Glomerular visceral epithelial cell (primary cell): ENCODE results near the gene CCDC57.
"Not testable (repeated sequence)": the region's sequence is repeated elsewhere in the genome, so short reads cannot be mapped to it uniquely, and the experiment has no call there.

ENCODE experiments used
- DNase-seq: peaks from one replicate; pipeline ENCODE4 v3.0.0-alpha.2; 2016; ENCODE audit errors: extremely low spot score

Gene CCDC57

DNA sequence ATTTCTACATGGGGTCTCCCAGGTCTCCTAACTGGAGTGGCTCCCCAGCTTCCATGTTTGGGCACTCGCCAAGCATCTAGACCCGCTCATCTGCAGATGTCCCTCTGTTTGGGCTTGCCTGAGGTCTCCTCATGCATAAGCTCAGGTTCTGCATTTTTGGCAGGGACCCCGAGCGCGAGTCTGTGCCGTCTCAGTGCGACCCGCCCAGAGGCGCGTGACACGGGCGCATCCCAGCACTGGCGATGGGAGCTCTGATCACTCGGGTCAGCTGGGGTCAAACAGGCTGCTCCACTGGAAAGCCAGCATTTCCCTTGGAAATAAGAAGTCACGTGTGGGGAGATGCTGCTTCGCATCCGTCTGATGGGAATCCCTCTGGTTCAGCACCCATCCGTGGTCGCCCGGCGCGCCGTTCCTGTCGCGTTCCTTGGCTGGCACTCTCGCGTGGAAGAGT lies 57.7 kb downstream of the CCDC57 start:
- DNase-seq: no peak

DNA sequence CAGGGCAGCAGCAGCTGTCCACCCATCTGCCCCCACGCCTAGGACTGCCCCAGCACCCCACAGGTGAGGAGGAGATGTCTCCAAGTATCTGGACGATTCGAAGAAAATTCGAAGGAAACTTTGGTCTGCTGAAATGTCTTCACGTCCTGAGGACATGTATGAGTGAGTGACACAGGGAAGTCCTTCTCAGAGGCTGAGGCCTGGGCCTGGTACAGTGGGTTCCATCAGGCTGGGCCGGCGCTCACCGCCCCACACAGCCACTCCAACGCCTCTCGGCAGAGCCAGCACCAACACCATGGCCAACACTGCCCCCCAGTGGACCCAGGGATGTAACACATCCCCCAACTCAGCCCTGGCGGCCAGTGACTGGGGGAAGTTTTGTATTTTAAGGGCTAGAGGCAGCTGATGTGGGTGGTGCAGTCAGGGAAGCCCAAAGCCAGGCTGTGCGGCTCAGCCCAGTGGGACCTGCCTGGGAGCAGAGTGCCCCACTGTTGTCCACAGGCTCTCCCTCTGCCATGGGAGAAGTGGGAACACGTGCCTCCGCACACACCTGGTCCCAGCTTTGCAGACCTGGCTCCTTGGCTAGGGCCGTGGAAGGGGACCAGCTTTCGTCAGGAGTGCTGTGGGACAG lies 58.8 kb downstream of the CCDC57 start:
- DNase-seq: peak; percentile 69

DNA sequence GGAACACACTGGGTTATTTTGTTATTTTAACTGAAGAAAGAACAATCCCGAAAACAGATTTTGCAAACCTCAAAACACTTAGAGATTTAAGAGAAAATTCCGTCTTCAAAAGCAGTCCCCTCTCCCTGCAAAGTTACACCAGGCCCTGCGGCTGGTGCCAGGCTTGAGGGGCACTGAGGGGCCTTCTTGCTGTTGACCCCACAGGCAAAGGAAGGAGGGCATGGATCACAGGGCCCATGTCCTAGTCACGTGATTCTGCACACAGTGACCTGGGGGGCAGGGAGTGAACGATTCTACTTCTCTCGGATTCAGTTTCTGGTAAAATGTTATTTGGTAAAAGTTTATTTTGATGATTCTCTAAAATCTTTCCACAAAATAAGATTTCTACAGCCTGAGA lies 59.3 kb downstream of the CCDC57 start:
- no peak for DNase-seq

DNA sequence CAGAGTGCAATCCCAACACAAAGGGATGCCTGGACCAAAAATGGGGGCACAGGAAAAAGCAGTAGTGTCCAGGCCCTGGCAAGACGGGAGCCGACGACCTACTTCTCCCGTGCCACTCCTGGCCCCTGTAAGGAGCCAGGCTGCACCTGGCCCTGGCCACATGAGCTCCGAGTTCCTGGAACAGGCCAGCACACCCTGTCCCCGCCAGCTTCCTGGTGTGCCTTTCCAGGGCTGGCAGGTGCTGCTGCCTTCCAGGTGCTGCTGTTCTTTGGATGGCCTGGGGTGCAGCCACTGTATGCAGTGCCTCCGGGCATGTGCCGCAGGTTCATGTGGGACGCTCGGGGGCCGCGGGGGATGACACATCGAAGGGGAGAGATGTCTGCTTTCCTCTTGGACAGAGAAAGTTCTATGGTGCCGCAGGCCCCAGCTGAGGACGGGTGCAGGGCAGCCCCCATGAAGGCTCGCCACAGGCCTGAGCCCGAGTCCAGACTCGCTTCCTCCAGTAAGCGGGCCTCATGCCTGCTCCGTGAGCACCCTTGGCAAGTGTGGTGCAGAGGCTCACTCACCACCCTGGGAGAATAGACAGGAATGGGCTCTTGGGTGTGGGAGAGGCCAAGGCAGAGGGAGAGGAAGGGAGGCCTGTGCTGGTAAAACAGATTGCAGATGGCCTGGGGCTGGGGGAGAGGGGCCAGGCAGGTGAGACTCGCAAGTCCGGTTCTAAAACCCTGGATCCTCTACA lies 59.9 kb downstream of the CCDC57 start:
- DNase-seq: no peak

DNA sequence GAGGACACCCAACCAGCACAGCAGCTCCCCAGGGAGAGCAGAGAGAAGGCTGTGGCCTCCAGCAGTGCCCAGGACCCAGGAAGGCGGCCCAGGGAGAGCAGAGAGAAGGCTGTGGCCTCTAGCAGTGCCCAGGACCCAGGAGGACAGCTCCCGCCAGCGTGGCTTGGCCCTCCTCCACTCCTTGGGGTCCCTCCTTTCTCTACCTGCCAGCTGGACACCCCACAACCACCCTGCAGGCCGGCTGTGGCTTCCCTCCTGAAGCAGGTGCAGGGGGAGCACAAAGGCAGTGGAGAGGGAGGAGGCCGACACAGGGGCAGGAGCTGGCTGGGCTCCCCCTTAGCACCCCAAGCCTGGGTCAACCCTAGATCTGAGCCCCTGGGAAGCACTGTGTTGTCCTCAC lies 60.5 kb downstream of the CCDC57 start:
- DNase-seq: no peak

DNA sequence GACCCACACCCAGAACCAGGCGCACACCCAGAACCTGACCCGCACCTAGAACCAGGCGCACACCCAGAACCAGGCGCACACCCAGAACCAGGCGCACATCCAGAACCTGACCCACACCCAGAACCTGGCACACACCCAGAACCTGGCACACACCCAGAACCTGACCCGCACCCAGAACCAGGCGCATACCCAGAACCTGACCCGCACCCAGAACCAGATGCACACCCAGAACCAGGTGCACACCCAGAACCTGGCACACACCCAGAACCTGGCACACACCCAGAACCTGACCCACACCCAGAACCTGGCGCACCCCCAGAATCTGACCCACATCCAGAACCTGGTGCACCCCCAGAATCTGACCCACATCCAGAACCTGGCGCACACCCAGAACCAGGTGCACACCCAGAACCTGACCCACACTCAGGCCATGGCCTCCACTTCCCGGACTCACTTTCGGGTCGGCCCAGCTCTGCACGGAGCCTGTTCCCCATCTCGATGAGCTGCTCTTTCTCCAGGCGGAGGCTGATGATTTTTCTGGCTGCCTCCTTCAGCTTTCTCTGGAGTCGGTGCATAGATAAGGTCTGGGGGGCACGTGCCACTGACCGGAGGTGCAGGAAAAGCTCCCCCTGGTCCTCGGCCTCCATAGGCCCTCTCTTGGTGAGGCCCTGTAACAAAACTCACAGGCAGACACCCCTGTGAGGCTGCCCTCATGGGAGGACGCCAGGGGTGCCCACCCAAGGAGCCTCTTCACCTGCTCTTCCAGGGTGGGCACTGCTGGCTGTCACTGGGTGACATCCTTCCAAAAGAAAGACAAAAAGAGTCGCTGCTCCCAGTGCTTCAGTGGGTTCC lies 61.3 kb downstream of the CCDC57 start:
- no peak for DNase-seq

DNA sequence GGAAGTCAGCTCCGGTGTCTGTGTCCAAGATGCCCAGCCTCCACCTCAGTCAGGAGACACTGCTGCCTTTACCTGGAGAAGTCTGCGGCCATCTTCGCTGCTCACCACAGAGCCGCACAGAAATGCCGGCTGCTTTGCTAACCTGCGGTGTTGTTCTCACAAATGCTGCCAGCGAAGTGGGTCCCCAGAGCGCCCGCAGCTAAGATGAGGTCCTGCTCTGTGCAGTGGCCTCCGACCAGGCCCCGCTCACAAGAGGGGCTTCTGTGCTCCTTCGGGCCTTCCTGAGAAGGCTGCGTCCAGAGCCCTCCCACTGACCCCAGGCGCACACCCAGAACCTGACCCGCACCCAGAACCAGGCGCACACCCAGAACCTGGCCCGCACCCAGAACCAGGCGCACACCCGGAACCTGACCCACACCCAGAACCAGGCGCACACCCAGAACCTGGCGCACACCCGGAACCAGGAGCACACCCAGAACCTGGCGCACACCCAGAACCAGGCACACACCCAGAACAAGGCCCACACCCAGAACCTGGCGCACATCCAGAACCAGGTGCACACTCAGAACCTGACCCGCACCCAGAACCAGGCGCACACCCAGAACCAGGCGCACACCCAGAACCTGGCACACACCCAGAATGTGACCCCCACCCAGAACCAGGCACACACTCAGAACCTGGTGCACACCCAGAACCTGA lies 63.1 kb downstream of the CCDC57 start:
- no peak for DNase-seq

DNA sequence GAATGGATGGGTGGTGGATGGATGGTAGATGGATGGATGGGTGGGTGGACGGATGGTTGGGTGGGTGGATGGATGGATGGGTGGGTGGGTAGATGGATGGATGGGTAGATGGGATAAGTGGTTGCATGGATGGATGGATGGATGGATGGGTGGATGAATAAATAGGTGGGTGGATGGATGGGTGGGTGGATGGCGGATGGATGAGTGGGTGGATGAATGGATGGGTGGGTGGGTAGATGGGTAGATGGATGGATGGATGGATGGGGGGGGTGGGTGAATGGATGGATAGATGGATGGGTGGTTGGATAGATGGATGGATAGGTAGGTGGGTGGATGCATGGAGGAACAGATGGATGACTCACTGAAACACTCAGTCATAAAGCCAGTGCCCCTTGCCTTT lies 63.6 kb downstream of the CCDC57 start:
- no peak for DNase-seq

DNA sequence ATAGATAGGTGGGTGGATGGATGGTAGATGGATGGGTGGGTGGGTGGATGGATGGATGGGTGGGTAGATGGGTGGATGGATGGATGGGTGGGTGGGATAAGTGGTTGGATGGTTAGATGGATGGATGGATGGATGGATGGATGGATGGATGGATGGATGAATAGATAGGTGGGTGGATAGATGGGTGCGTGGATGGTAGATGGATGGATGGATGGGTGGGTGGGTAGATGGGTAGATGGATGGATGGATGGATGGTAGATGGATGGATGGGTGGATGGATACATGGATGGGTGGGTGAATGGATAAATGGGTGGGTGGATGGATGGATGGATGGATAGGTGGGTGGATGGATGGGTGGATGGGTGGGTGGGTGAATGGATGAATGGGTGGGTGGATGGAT lies 64.6 kb downstream of the CCDC57 start:
- DNase-seq: no peak

DNA sequence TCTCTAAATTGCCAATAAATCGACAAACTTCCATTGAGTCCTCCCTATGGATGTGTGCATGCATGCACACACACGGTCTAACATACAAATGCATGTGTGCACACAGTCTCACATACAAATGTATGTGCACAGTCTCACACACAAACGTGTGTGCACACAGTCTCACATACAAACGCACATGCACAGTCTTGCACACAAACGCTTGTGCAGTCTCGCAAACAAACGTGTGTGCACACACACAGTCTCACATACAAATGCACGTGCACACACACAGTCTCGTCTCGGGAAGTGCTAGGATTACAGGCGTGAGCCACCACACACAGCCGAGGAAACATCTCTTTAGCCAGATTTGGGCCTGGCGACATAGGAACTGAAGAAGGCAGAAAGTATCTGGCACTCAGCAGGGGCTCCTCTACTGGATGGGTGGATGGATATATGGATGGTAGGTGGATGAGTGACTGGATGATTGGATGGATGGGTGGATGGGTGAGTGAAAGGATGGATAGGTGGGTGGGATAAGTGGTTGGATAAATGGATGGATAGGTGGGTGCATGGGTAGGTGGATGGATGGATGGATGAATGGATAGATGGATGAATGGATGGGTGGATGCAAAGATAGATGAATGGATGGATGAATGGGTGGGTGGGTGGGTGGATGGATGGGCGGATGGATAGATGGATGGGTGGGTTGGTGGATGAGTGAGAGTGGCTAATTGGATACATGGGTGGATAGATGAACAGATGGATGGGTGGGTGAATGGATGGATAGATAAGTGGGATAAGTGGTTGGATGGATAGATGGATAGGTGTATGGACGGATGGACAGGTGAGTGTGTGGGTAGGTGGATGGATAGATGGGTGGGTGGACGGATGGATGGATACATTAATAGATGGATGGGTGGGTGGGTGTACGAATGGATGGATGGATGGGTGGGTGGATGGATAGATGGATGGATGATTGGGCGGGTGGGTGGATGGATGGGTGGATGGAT lies 65.7 kb downstream of the CCDC57 start:
- no peak for DNase-seq

DNA sequence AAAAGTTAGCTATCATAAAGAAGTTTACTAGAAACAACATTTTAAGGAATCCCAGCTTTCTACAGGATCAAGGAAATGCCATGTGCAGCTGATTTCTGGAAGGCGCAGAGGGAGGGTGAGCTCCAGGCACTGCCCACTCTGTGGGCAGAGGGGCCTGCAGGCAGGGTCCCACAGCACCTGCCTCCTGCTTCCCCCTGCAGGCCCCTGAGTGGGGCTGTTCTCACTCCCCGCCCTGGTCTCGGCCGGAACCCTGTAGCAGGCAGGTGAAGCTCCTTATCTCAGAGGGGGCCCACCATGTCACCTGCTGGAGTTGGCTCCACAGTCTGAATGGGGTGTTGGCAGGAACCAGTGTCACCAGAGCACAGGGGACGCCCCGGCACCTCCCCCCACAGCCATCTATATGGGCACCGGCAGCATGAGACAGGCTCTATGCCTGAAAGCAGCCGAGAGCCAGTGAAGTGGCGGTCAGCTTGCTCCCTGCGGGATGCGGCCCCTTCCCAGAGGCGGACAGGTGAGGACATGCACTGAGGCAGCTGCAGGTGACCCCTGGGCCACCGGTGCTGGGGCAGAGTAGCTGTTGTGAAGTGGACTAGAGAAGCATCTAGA lies 67.0 kb downstream of the CCDC57 start:
- no peak for DNase-seq

DNA sequence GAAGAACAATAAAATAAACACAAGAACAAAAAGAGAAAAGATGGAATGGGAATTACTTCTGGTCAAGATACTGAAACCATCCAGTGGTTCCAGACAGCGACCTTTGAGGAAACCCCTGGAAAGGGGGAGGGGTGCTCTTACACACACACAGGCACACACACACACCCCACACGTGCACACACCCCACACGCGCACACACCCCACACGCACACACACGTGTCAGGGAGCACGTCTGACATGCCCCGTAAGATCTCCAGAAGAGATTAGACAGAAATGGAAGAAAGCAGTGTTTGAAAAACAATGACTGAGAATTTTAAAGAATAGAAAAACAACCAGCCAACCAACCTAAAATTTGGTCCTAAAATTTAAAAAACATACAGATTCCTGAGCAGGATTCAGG lies 69.3 kb downstream of the CCDC57 start:
- no peak for DNase-seq

DNA sequence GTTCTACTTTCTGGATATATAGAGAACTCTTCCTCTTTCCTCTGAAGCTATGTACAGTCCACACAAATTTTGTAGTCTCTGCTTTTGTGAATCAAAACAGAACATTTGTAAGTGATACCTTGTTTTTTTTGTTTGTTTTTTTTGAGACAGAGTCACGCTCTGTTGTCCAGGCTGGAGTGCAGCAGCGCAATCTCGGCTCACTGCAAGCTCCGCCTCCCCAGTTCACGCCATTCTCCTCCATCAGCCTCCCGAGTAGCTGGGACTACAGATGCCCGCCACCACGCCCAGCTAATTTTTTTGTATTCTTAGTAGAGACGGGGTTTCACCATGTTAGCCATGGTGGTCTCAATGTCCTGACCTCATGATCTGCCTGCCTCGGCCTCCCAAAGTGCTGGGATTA lies 72.7 kb downstream of the CCDC57 start:
- not testable (repeated sequence) for DNase-seq

DNA sequence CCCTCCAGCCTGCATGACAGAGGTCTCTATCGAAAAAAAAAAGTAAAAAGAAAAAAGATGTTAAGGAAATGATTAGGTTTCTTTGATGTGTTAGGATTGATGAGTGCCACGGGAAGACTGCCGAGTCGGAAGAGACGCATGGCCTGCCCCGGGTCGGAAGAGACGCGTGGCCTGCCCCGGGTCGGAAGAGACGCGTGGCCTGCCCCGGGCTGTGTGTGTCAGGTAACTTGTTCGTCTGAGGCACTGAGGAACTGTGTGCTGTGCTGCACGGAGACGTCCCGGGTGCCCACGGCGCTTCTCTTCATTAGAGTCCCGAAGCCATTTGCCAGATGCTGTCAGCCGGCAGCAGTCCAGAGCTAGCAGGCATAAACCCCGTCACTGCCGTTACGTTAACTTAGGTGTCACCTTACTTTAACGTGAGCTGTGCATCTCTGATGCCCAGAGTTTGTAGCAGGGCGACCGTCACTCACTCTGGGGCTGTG lies 74.1 kb downstream of the CCDC57 start:
- no peak for DNase-seq

DNA sequence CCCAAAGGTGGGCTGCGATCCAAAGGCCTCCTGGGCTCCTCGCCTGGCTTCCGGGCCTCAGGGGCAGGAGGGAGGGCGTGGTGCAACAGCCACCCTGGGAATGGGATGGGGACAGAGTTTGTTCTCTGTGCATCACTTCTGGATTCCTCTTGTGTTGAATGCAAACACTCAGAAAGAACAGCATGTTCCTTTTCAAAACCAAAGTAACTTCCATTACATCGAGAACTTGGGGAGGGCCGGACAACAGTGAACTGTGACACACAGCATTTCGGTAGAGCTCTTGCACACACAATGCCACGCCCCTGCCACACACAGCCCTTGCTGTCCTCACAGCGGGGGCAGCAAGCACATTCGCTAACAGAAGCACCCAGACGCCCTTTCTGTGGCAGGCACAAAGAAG lies 78.5 kb downstream of the CCDC57 start:
- DNase-seq: no peak

DNA sequence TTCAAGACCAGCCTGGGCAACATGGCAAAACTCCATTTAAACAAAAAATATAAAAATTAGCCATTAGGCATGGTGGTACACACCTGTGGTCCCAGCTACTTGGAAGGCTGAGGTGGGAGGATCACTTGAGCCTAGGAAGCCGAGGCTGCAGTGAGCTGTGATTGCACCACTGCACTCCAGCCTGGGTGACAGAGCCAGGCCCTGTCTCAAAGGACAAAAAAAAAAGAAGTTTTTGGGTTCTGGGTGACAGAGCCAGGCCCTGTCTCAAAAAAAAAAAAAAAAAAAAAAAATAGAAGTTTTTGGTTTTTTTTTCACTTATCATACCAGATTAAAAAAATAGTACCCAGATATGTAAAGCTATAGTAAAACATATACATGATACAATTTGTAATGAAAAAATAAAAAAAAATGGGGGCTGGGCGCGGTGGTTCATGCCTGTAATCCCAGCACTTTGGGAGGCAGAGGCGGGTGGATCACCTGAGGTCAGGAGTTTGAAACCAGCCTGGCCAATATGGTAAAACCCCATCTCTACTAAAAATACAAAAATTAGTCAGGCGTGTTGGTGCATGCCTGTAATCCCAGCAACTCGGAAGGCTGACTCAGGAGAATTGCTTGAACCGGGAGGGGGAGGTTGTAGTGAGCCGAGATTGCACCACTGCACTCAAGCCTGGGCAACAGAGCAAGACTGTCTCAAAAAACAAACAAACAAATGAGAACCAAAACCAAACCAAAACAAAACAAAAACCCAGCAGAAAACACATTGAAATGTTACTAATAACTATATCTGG lies 79.3 kb downstream of the CCDC57 start:
- DNase-seq: peak; percentile 50

DNA sequence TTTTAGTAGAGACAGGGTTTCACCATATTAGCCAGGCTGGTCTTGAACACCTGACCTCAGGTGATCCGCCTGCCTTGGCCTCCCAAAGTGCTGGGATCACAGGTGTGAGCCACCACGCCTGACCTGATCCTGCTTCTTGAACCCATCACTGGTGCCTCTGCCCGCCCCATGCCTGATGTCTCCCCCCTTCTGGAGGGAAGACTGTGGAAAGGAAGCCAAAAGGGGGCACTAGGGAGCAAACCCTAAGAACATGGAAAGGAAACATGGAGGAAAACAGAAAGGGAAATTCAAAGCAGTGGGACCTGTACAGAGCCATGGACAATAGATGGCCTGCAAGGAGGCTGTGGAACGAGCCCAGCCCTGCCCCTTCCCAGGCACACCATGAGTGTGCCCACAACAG lies 83.5 kb downstream of the CCDC57 start:
- DNase-seq: no peak

DNA sequence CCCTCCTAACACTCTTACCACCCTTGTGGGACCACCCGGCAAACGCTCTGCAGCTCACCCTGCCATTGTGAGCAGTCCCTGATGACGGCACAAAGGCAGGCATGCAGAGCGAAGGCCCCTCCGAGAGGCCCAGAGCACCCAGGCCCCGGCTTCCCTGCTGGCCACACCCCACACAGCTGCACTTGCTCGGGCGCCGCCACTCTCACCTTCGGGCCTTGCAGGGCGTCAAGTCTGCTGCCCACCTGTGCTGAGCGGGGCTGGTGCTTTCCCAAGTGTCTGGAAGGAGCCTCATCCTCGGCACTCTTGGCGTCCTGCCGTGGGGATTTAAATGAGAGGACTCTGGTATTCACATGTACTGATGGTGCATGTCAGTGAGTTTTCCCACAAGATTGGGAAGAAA lies 84.4 kb downstream of the CCDC57 start:
- no peak for DNase-seq

DNA sequence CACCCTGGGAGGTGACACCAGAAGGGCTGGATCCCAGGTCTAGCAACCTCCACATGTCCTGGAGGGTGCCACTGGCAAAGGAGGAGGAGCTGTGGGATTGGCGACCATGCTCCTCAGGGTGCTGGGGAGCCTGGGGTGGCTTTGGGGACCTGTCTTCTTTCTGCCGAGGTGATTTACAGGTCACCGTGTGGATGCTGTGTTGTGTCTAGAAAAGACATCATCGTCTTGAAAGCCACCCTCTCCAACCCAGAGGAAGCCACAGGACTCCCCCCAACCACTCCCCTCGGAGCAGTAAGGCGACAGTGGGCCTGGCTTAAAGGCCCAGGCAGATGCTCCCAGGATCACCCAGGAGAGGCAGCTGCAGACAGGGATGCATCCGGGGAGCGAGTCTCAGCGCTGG lies 84.9 kb downstream of the CCDC57 start:
- no peak for DNase-seq

DNA sequence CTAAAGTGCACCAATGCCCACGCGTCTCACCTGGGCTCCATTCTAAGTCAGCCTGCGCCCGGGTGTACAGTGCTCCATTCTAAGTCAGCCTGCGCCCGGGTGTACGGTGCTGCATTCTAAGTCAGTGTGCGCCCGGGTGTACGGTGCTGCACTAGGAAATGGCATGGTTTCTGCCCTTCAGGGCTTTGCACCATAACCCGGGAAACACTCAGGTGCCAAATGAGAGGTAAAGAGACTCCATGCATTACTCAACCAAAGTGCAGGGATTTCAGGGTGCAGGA lies 85.4 kb downstream of the CCDC57 start:
- DNase-seq: no peak
